OCI-LY7 (cell line): Measurements from ENCODE around the gene SENP5.

Experiments
- EZH2phosphoT487 ChIP-seq: fragments of 200-600 bp; sonication (generic); IDR thresholded peaks from 2 replicates; pipeline ENCODE4 v1.6.1; 2018; ENCODE audit warnings: low read depth, borderline replicate concordance, mild to moderate bottlenecking, mixed run types, antibody characterized with exemption, low read length, moderate library complexity, mixed read lengths
- TF ChIP-seq, protein P1 (sequence below): fragments of 200-600 bp; sonication (generic); conservative IDR thresholded peaks from 2 replicates; pipeline ENCODE4 v1.5.1; 2014; ENCODE audit warnings: mild to moderate bottlenecking, antibody characterized with exemption, low read length, moderate library complexity, mixed read lengths

DNA sequence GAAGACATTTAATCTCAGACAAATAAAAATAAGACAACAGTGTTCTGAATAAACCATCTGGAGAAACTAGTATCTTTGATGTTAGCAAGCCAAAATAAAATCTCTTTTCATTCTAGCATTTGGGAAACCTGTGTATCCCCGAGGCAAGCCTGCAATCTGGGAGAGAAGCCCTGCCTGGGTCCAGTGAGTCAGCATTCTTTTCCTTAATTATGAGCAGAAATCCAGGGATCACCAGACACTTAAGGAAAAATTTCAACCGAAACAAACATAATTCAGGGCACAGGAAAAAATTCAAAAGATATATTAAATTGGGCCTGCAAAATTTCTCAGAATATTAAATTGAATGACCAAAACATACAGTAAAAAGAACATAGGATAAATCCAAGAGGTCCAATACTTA, 70.4 kb downstream of the SENP5 start:
- TF ChIP-seq, protein P1, sequence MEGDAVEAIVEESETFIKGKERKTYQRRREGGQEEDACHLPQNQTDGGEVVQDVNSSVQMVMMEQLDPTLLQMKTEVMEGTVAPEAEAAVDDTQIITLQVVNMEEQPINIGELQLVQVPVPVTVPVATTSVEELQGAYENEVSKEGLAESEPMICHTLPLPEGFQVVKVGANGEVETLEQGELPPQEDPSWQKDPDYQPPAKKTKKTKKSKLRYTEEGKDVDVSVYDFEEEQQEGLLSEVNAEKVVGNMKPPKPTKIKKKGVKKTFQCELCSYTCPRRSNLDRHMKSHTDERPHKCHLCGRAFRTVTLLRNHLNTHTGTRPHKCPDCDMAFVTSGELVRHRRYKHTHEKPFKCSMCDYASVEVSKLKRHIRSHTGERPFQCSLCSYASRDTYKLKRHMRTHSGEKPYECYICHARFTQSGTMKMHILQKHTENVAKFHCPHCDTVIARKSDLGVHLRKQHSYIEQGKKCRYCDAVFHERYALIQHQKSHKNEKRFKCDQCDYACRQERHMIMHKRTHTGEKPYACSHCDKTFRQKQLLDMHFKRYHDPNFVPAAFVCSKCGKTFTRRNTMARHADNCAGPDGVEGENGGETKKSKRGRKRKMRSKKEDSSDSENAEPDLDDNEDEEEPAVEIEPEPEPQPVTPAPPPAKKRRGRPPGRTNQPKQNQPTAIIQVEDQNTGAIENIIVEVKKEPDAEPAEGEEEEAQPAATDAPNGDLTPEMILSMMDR = no peak
- no peak for TF ChIP-seq EZH2phosphoT487
